GM06990 (cell line): ENCODE results near the gene PRM1.

Experiments used
- DNase-seq: peaks from one replicate; pipeline ENCODE4 v3.0.0-alpha.2; 2011; ENCODE audit not compliant: insufficient read length; ENCODE audit errors: extremely low read depth
- H3K27me3 ChIP-seq: replicated peaks from 2 replicates; pipeline ENCODE4 v1.6.0; 2011; ENCODE audit warnings: low read length; ENCODE audit not compliant: control insufficient read depth, insufficient read depth
- H3K36me3 ChIP-seq: 2 replicates; pipeline ENCODE4 v1.5.1; 2011; ENCODE audit warnings: low read length; ENCODE audit not compliant: control insufficient read depth, insufficient read depth
- H3K4me3 ChIP-seq: replicated peaks from 2 replicates; pipeline ENCODE4 v1.5.1; 2011; ENCODE audit warnings: low read depth, mild to moderate bottlenecking, control low read depth, low read length
- CTCF ChIP-seq: IDR thresholded peaks from 2 replicates; pipeline ENCODE4 v1.5.1; 2011; ENCODE audit warnings: low read length, control low read depth, mild to moderate bottlenecking, inconsistent platforms; ENCODE audit not compliant: insufficient read depth, poor library complexity, severe bottlenecking

PRM1 gene

GRCh38 chr16:11289202-11289601 lies 8.1 kb upstream of the PRM1 start:
- no peaks in the 10 kb centered on the region for H3K27me3 ChIP-seq
- H3K4me3 ChIP-seq = no peak overlapping the region
- no peak for TF ChIP-seq CTCF
- no peaks in the 10 kb centered on the region for H3K36me3 ChIP-seq
- no peak for DNase-seq

- H3K27me3 ChIP-seq = no peaks in the 10 kb centered on the region
- TF ChIP-seq CTCF = no peak
- no peak for DNase-seq
Observed at GRCh38 chr16:11285842-11286241, 4.7 kb upstream of the PRM1 start.

GRCh38 chr16:11283820-11284248 lies 2.7 kb upstream of the PRM1 start:
- TF ChIP-seq CTCF = no peak
- DNase-seq = no peak
- H3K27me3 ChIP-seq = no peaks in the 10 kb centered on the region

More at GRCh38 chr16:11285842-11286241, 4.7 kb upstream of the PRM1 start:
- H3K4me3 ChIP-seq = no peak overlapping the region
- H3K36me3 ChIP-seq = no peaks in the 10 kb centered on the region

GRCh38 chr16:11278681-11279628 lies 2.2 kb downstream of the PRM1 start:
- no peaks in the 10 kb centered on the region for H3K36me3 ChIP-seq
- no peak overlapping the region for H3K4me3 ChIP-seq
- H3K27me3 ChIP-seq = no peaks in the 10 kb centered on the region
- no peak for DNase-seq
- TF ChIP-seq CTCF = no peak

More at GRCh38 chr16:11283820-11284248, 2.7 kb upstream of the PRM1 start:
- Histone ChIP-seq H3K36me3 (no peaks in the 10 kb centered on the region), H3K4me3 (no peak overlapping the region)

- TF ChIP-seq CTCF = no peak
- DNase-seq = no peak
- H3K4me3 ChIP-seq = no peak overlapping the region
- no peaks in the 10 kb centered on the region for H3K27me3 ChIP-seq
- no peaks in the 10 kb centered on the region for H3K36me3 ChIP-seq
Observed at GRCh38 chr16:11277607-11278337, 3.4 kb downstream of the PRM1 start.
